ENCODE measurements around the gene DLGAP1. TPM values are rescaled to one million over a fixed set of nuclear protein-coding genes. Genes with fewer than 3 reads are reported as not detected.
A peak's percentile ranks its signal among the peaks of the same experiment; 100 is the strongest.

Gene DLGAP1
- total and polyA plus RNA-seq, 2 of the 13 experiments (the other 11 are each of a cell fraction or from before 2014, with no cell fraction given): 0.01 TPM; not detected in 1

- Histone ChIP-seq H3K9ac (ENCODE audit: insufficient read depth, low read depth, low read length) (no peak overlapping the region), H3K9me3 (ENCODE audit: low read length) (no peaks in the 10 kb centered on the region), H4K20me1 (ENCODE audit: insufficient read depth, low read length) (no peaks in the 10 kb centered on the region), H3K4me2 (ENCODE audit: low read depth, low read length) (no peak overlapping the region), H3K4me1 (ENCODE audit: insufficient read depth, low read length) (no peaks in the 10 kb centered on the region), H3K27ac (ENCODE audit: extremely low read length, insufficient read depth, low read length) (no peak overlapping the region), H3K36me3 (replicated peaks in 1 of 2; ENCODE audit: control insufficient read depth in 1 of 2, insufficient read depth in 2 of 2, low read length in 2 of 2) (no peaks in the 10 kb centered on the region), H3K79me2 (ENCODE audit: insufficient read depth, low read length) (no peaks in the 10 kb centered on the region), H3K4me3 (replicated peaks in 1 of 3; ENCODE audit: insufficient read depth in 1 of 3, low read depth in 2 of 3, low read length in 3 of 3) (no peak overlapping the region), H2AFZ (ENCODE audit: low read length) (no peak overlapping the region), H3K27me3 (ENCODE audit: control insufficient read depth in 1 of 2, insufficient read depth in 2 of 2, low read length in 2 of 2) (no peaks in the 10 kb centered on the region; a peak in 2 of 5 replicates)
- DNase-seq (ENCODE audit: low spot score) (no peak), ATAC-seq (no peak), FAIRE-seq (no peak)
- intact Hi-C loops (cut with micrococcal nuclease; ENCODE audit: unreplicated experiment) (no loop called here), in situ Hi-C loops (cut with HindIII; ENCODE audit: extremely low pct_ligation_motif_present, low pct_unique_long_range_greater_than_20kb) (no loop called here)
- ChIA-PET POLR2A (no interaction called here), CTCF (ENCODE audit: low intra/inter-chr PET ratio, low total read pairs) (no interaction called here)
- no TSS peak for BruUV-seq (replicated peaks)
- no peak for TF ChIP-seq TFDP2 (CRISPR knock-in tag; IDR thresholded peaks at IDR 0.05)
- no peak for TF ChIP-seq PLSCR1 (CRISPR knock-in tag; IDR thresholded peaks at IDR 0.05; ENCODE audit: borderline replicate concordance)
- TF ChIP-seq ZC3H4 (CRISPR knock-in tag; IDR thresholded peaks at IDR 0.05; ENCODE audit: borderline replicate concordance): no peak
- 4% methylated on average over 5 of the region's 5 CpGs for WGBS (ENCODE audit: low lambda C conversion rate)
Measured at GRCh38 chr18:3952031-3952430, 503.1 kb downstream of the DLGAP1 start.

GRCh38 chr18:3950668-3951404, 504.3 kb downstream of the DLGAP1 start:
- H3K4me2 ChIP-seq (ENCODE audit: low read depth, low read length): no peak overlapping the region
- no peak for FAIRE-seq
- H3K27me3 ChIP-seq (ENCODE audit: control insufficient read depth in 1 of 2, insufficient read depth in 2 of 2, low read length in 2 of 2): no peaks in the 10 kb centered on the region; a peak in 2 of 5 replicates
- H3K4me1 ChIP-seq (ENCODE audit: insufficient read depth, low read length): no peaks in the 10 kb centered on the region
- ChIA-PET POLR2A (no interaction called here), CTCF (ENCODE audit: low intra/inter-chr PET ratio, low total read pairs) (no interaction called here)
- intact Hi-C loops (cut with micrococcal nuclease; ENCODE audit: unreplicated experiment): no loop called here
- no peak overlapping the region for H2AFZ ChIP-seq (ENCODE audit: low read length)
- no peak overlapping the region for H3K27ac ChIP-seq (ENCODE audit: extremely low read length, insufficient read depth, low read length)
- H3K79me2 ChIP-seq (ENCODE audit: insufficient read depth, low read length): no peaks in the 10 kb centered on the region
- no TSS peak for BruUV-seq (replicated peaks)
- WGBS (ENCODE audit: low lambda C conversion rate): 16% methylated on average over 3 of the region's 3 CpGs
- TF ChIP-seq MAFF (IDR thresholded peaks at IDR 0.05; ENCODE audit: low read depth, low read length): peak; percentile 86
- peak; percentile 73 to 88 for TF ChIP-seq MAFK (conservative IDR thresholded peaks at IDR 0.05 in 1 of 2, IDR thresholded peaks at IDR 0.05 in 1 of 2; ENCODE audit: low read length in 2 of 2)
- no peak for TF ChIP-seq ZNF557 (CRISPR knock-in tag; IDR thresholded peaks at IDR 0.05)
- no peak for ATAC-seq
- no peak for DNase-seq (ENCODE audit: low spot score)
- H3K36me3 ChIP-seq (replicated peaks in 1 of 2; ENCODE audit: control insufficient read depth in 1 of 2, insufficient read depth in 2 of 2, low read length in 2 of 2): no peaks in the 10 kb centered on the region
- H3K4me3 ChIP-seq (replicated peaks in 1 of 3; ENCODE audit: insufficient read depth in 1 of 3, low read depth in 2 of 3, low read length in 3 of 3): no peak overlapping the region
- H3K9me3 ChIP-seq (ENCODE audit: low read length): no peaks in the 10 kb centered on the region
- no peaks in the 10 kb centered on the region for H4K20me1 ChIP-seq (ENCODE audit: insufficient read depth, low read length)
- in situ Hi-C loops (cut with HindIII; ENCODE audit: extremely low pct_ligation_motif_present, low pct_unique_long_range_greater_than_20kb): no loop called here
- no peak overlapping the region for H3K9ac ChIP-seq (ENCODE audit: insufficient read depth, low read depth, low read length)

Data from HepG2 (cell line).